Activated CD4-positive, alpha-beta T cell treated with anti-CD3 and anti-CD28 coated beads, Interleukin-2, amount 50 U/mL, for 4 hours (primary cell): ENCODE results near the gene SNRPD3.
A peak's percentile ranks its signal among the peaks of the same experiment; 100 is the strongest.
"Not testable (repeated sequence)": the region's sequence is repeated elsewhere in the genome, so short reads cannot be mapped to it uniquely, and the experiment has no call there.

Source experiments
- DNase-seq, 2 experiments: peaks; one replicate each; pipeline ENCODE4 v3.0.0-alpha.2; 2020

SNRPD3 gene

GRCh38 chr22:24555165-24556039, at the start of gene SNRPD3:
SNRPD3 (plus strand) TSS chr22:24555999; CDS start chr22:24557675, 1,676 bp downstream.
- DNase-seq = peak; percentile 100

- no peak for DNase-seq
Observed at GRCh38 chr22:24506802-24507438, 48.9 kb upstream of the SNRPD3 start.

- no peak for DNase-seq
Observed at GRCh38 chr22:24507716-24508115, 48.1 kb upstream of the SNRPD3 start.

GRCh38 chr22:24510637-24511625, 44.9 kb upstream of the SNRPD3 start:
- DNase-seq = no peak

GRCh38 chr22:24512043-24512442, 43.8 kb upstream of the SNRPD3 start:
- no peak for DNase-seq

GRCh38 chr22:24513378-24514240, 42.2 kb upstream of the SNRPD3 start:
- DNase-seq = no peak

- no peak for DNase-seq
Observed at GRCh38 chr22:24514241-24515026, 41.4 kb upstream of the SNRPD3 start.

GRCh38 chr22:24515027-24515338, 40.8 kb upstream of the SNRPD3 start:
- no peak for DNase-seq

GRCh38 chr22:24516301-24516737, 39.5 kb upstream of the SNRPD3 start:
- DNase-seq = no peak

GRCh38 chr22:24517446-24517845, 38.4 kb upstream of the SNRPD3 start:
- DNase-seq = no peak

- DNase-seq = no peak
Observed at GRCh38 chr22:24518228-24518627, 37.6 kb upstream of the SNRPD3 start.

GRCh38 chr22:24518771-24519485, 36.9 kb upstream of the SNRPD3 start:
- no peak for DNase-seq

- DNase-seq = no peak
Observed at GRCh38 chr22:24519496-24519895, 36.3 kb upstream of the SNRPD3 start.

- DNase-seq = peak; percentile 3 to 8
Observed at GRCh38 chr22:24521791-24522245, 34.0 kb upstream of the SNRPD3 start.

- no peak for DNase-seq
Observed at GRCh38 chr22:24523873-24524272, 31.9 kb upstream of the SNRPD3 start.

GRCh38 chr22:24525416-24526037, 30.3 kb upstream of the SNRPD3 start:
- peak; percentile 82 for DNase-seq

- DNase-seq = no peak
Observed at GRCh38 chr22:24526191-24526590, 29.6 kb upstream of the SNRPD3 start.

GRCh38 chr22:24529898-24530297, 25.9 kb upstream of the SNRPD3 start:
- DNase-seq = no peak

- DNase-seq = not testable (repeated sequence)
Observed at GRCh38 chr22:24530968-24531367, 24.8 kb upstream of the SNRPD3 start.

- DNase-seq = no peak
Observed at GRCh38 chr22:24532075-24532474, 23.7 kb upstream of the SNRPD3 start.
